Activated CD4-positive, CD25-positive, alpha-beta regulatory T cell treated with anti-CD3 and anti-CD28 coated beads, Interleukin-2, amount 50 U/mL, for 24 hours (primary cell): ENCODE results near the gene FAR1.
A peak's percentile ranks its signal among the peaks of the same experiment; 100 is the strongest.
"Not testable (repeated sequence)": the region's sequence is repeated elsewhere in the genome, so short reads cannot be mapped to it uniquely, and the experiment has no call there.

ENCODE experiments used
- ATAC-seq, 2 donors: fragments of 150-1000 bp; cut with Tn5 transposase; one replicate each; pipeline ENCODE4 v1.10.0; 2021; ENCODE audit warnings: mild to moderate bottlenecking in 1 of 2, moderate library complexity in 1 of 2

FAR1 gene

GRCh38 chr11:13713982-13714381, 45.5 kb downstream of the FAR1 start:
- no peak for ATAC-seq

GRCh38 chr11:13717331-13717730, 48.9 kb downstream of the FAR1 start:
- ATAC-seq, result no peak

- no peak for ATAC-seq
These were observed 49.9 kb downstream of the FAR1 start for GRCh38 chr11:13718394-13718793.

- no peak for ATAC-seq
These were observed 52.5 kb downstream of the FAR1 start for GRCh38 chr11:13720940-13721339.

GRCh38 chr11:13721760-13722159, 53.3 kb downstream of the FAR1 start:
- ATAC-seq, result no peak

- no peak for ATAC-seq
These were observed 58.0 kb downstream of the FAR1 start for GRCh38 chr11:13726456-13726855.

GRCh38 chr11:13728076-13728475, 59.6 kb downstream of the FAR1 start:
- no peak for ATAC-seq

- no peak for ATAC-seq
These were observed 66.1 kb downstream of the FAR1 start for GRCh38 chr11:13734530-13734929.

GRCh38 chr11:13745165-13745564, 76.7 kb downstream of the FAR1 start:
- ATAC-seq, result no peak

- ATAC-seq, result not testable (repeated sequence)
These were observed 84.8 kb downstream of the FAR1 start for GRCh38 chr11:13753316-13753715.

GRCh38 chr11:13759050-13759449, 90.6 kb downstream of the FAR1 start:
- no peak for ATAC-seq

- ATAC-seq, result no peak
These were observed 91.6 kb downstream of the FAR1 start for GRCh38 chr11:13760115-13760514.

GRCh38 chr11:13761250-13761649, 92.8 kb downstream of the FAR1 start:
- no peak for ATAC-seq

- no peak for ATAC-seq
These were observed 93.2 kb downstream of the FAR1 start for GRCh38 chr11:13761716-13762115.

- ATAC-seq, result no peak
These were observed 94.2 kb downstream of the FAR1 start for GRCh38 chr11:13762718-13763117.

- no peak for ATAC-seq
These were observed 94.9 kb downstream of the FAR1 start for GRCh38 chr11:13763341-13763740.

GRCh38 chr11:13765886-13766285, 97.4 kb downstream of the FAR1 start:
- no peak for ATAC-seq

- no peak for ATAC-seq
These were observed 99.0 kb downstream of the FAR1 start for GRCh38 chr11:13767471-13767870.

- no peak for ATAC-seq
These were observed 100.7 kb downstream of the FAR1 start for GRCh38 chr11:13769188-13769587.

- no peak for ATAC-seq
These were observed 102.7 kb downstream of the FAR1 start for GRCh38 chr11:13771151-13771550.

GRCh38 chr11:13772223-13773046, 104.0 kb downstream of the FAR1 start:
- ATAC-seq, result peak; percentile 41 to 53

GRCh38 chr11:13775471-13775870, 107.0 kb downstream of the FAR1 start:
- no peak for ATAC-seq

GRCh38 chr11:13776134-13776815, 107.8 kb downstream of the FAR1 start:
- no peak for ATAC-seq

GRCh38 chr11:13777341-13777985, 109.0 kb downstream of the FAR1 start:
- ATAC-seq, result no peak
